SHP77 treated with DMSO at 0.1 percent for 48 hours (cell line): ENCODE measurements around the gene MZT2B.
"Not testable (repeated sequence)": the region's sequence is repeated elsewhere in the genome, so short reads cannot be mapped to it uniquely, and the experiment has no call there.

Experiments used
- DNase-seq: peaks from one replicate; lab custom pipeline; 2025; lab: John Stamatoyannopoulos, UW

MZT2B gene

GRCh38 chr2:130219147-130219546, 37.1 kb downstream of the MZT2B start:
- DNase-seq: not testable (repeated sequence)

- DNase-seq: not testable (repeated sequence)
These were observed 38.4 kb downstream of the MZT2B start for GRCh38 chr2:130220505-130220904.

- DNase-seq: not testable (repeated sequence)
These were observed 40.5 kb downstream of the MZT2B start for GRCh38 chr2:130222523-130222922.

- DNase-seq: not testable (repeated sequence)
These were observed 45.9 kb downstream of the MZT2B start for GRCh38 chr2:130228005-130228404.

GRCh38 chr2:130228467-130229160, 46.6 kb downstream of the MZT2B start:
- not testable (repeated sequence) for DNase-seq

GRCh38 chr2:130229161-130229510, 47.1 kb downstream of the MZT2B start:
- DNase-seq: not testable (repeated sequence)

GRCh38 chr2:130230376-130230775, 48.3 kb downstream of the MZT2B start:
- not testable (repeated sequence) for DNase-seq

GRCh38 chr2:130230907-130231306, 48.8 kb downstream of the MZT2B start:
- DNase-seq: not testable (repeated sequence)

GRCh38 chr2:130231656-130232055, 49.6 kb downstream of the MZT2B start:
- DNase-seq: no peak

GRCh38 chr2:130233066-130233465, 51.0 kb downstream of the MZT2B start:
- DNase-seq: not testable (repeated sequence)

GRCh38 chr2:130239581-130239980, 57.5 kb downstream of the MZT2B start:
- DNase-seq: not testable (repeated sequence)
